ENCODE results near the gene SKA3.

The SKA3 gene

GRCh38 chr13:21119526-21119925 lies 56.8 kb downstream of the SKA3 start:
- DNase-seq (no peak), ATAC-seq (replicated peaks) (no peak)
- no peak overlapping the region for H3K27ac Mint-ChIP-seq
- H3K4me1 Mint-ChIP-seq (ENCODE audit: low read depth in 2 of 2), result no peaks in the 10 kb centered on the region
- no peak overlapping the region for H3K4me3 Mint-ChIP-seq
- H3K36me3 Mint-ChIP-seq (ENCODE audit: insufficient read depth), result no peaks in the 10 kb centered on the region
- no peaks in the 10 kb centered on the region for H3K9me3 Mint-ChIP-seq
- H3K27me3 Mint-ChIP-seq, result peaks cover 0 to 14% of the 10 kb centered on the region in 2 donors

GRCh38 chr13:21118180-21118579 lies 58.2 kb downstream of the SKA3 start:
- peaks cover 0 to 3% of the 10 kb centered on the region in 2 donors for H3K27me3 Mint-ChIP-seq
- peaks cover 3% of the 10 kb centered on the region for H3K36me3 Mint-ChIP-seq (ENCODE audit: insufficient read depth)
- ATAC-seq (replicated peaks) (no peak), DNase-seq (no peak)
- no peaks in the 10 kb centered on the region for H3K9me3 Mint-ChIP-seq
- no peak overlapping the region for H3K27ac Mint-ChIP-seq
- H3K4me1 Mint-ChIP-seq (ENCODE audit: low read depth in 2 of 2), result no peaks in the 10 kb centered on the region
- H3K4me3 Mint-ChIP-seq, result no peak overlapping the region

- H3K9me3 Mint-ChIP-seq, result no peaks in the 10 kb centered on the region
- peaks cover 3% of the 10 kb centered on the region for H3K36me3 Mint-ChIP-seq (ENCODE audit: insufficient read depth)
- no peaks in the 10 kb centered on the region for H3K4me1 Mint-ChIP-seq (ENCODE audit: low read depth in 2 of 2)
- H3K27ac Mint-ChIP-seq, result no peak overlapping the region
- H3K27me3 Mint-ChIP-seq, result no peaks in the 10 kb centered on the region
- ATAC-seq (replicated peaks), result no peak
- no peak overlapping the region for H3K4me3 Mint-ChIP-seq
- DNase-seq, result no peak
These were observed 59.1 kb downstream of the SKA3 start for GRCh38 chr13:21117104-21117809.

- no peaks in the 10 kb centered on the region for H3K9me3 Mint-ChIP-seq
- peaks cover 3% of the 10 kb centered on the region for H3K36me3 Mint-ChIP-seq (ENCODE audit: insufficient read depth)
- no peak overlapping the region for H3K27ac Mint-ChIP-seq
- no peak overlapping the region for H3K4me3 Mint-ChIP-seq
- no peaks in the 10 kb centered on the region for H3K4me1 Mint-ChIP-seq (ENCODE audit: low read depth in 2 of 2)
- H3K27me3 Mint-ChIP-seq, result no peaks in the 10 kb centered on the region
- DNase-seq (no peak), ATAC-seq (replicated peaks) (no peak)
These were observed 60.2 kb downstream of the SKA3 start for GRCh38 chr13:21116141-21116540.

GRCh38 chr13:21115231-21115630 lies 61.1 kb downstream of the SKA3 start:
- ATAC-seq (replicated peaks) (no peak), DNase-seq (no peak)
- Mint-ChIP-seq H3K36me3 (ENCODE audit: insufficient read depth) (peaks cover 3% of the 10 kb centered on the region), H3K4me3 (no peak overlapping the region), H3K27ac (no peak overlapping the region), H3K4me1 (ENCODE audit: low read depth in 2 of 2) (peaks cover 0 to 3% of the 10 kb centered on the region in 2 donors), H3K9me3 (no peaks in the 10 kb centered on the region), H3K27me3 (no peaks in the 10 kb centered on the region)

- ATAC-seq (replicated peaks) (no peak), DNase-seq (no peak)
- Mint-ChIP-seq H3K9me3 (no peaks in the 10 kb centered on the region), H3K4me1 (ENCODE audit: low read depth in 2 of 2) (peaks cover 0 to 3% of the 10 kb centered on the region in 2 donors), H3K36me3 (ENCODE audit: insufficient read depth) (peaks cover 3% of the 10 kb centered on the region), H3K27me3 (no peaks in the 10 kb centered on the region), H3K4me3 (no peak overlapping the region), H3K27ac (no peak overlapping the region)
These were observed 64.8 kb downstream of the SKA3 start for GRCh38 chr13:21111546-21111945.

GRCh38 chr13:21109168-21109567 lies 67.2 kb downstream of the SKA3 start:
- Mint-ChIP-seq H3K4me3 (no peak overlapping the region), H3K27ac (peak overlapping the region in 1 of 2 donors; percentile 14), H3K4me1 (ENCODE audit: low read depth in 2 of 2) (peaks cover 0 to 3% of the 10 kb centered on the region in 2 donors), H3K27me3 (no peaks in the 10 kb centered on the region), H3K36me3 (ENCODE audit: insufficient read depth) (peaks cover 3% of the 10 kb centered on the region), H3K9me3 (no peaks in the 10 kb centered on the region)
- no peak for ATAC-seq (replicated peaks)
- no peak for DNase-seq

- DNase-seq (no peak), ATAC-seq (replicated peaks) (no peak)
- Mint-ChIP-seq H3K9me3 (no peaks in the 10 kb centered on the region), H3K27ac (no peak overlapping the region), H3K36me3 (ENCODE audit: insufficient read depth) (no peaks in the 10 kb centered on the region), H3K4me1 (ENCODE audit: low read depth in 2 of 2) (peaks cover 0 to 3% of the 10 kb centered on the region in 2 donors), H3K27me3 (peaks cover 0 to 13% of the 10 kb centered on the region in 2 donors), H3K4me3 (no peak overlapping the region)
These were observed 70.3 kb downstream of the SKA3 start for GRCh38 chr13:21106089-21106488.

- Mint-ChIP-seq H3K36me3 (ENCODE audit: insufficient read depth) (no peaks in the 10 kb centered on the region), H3K4me1 (ENCODE audit: low read depth in 2 of 2) (no peaks in the 10 kb centered on the region), H3K4me3 (no peak overlapping the region), H3K27ac (peak overlapping the region in 1 of 2 donors; percentile 75), H3K27me3 (peaks cover 0 to 13% of the 10 kb centered on the region in 2 donors), H3K9me3 (no peaks in the 10 kb centered on the region)
- DNase-seq (no peak), ATAC-seq (replicated peaks) (no peak)
These were observed 71.9 kb downstream of the SKA3 start for GRCh38 chr13:21104199-21105019.

Measured in effector memory CD8-positive, alpha-beta T cell (primary cell).